GM18951 (cell line): ENCODE results near the gene NEURL1B.

Experiments
- POLR2A ChIP-seq: IDR thresholded peaks from 4 replicates; pipeline ENCODE4 v1.6.1; 2011; ENCODE audit warnings: mild to moderate bottlenecking; ENCODE audit not compliant: insufficient read length, insufficient read depth; ENCODE audit errors: extremely low read depth
- in situ Hi-C: fragments of 300-500 bp; cut with MboI; formaldehyde crosslinking; loops from one replicate; pipeline ENCODE4 v1.12.0; 2022; ENCODE audit warnings: low sequenced_read_pairs, mixed read lengths, inconsistent platforms; ENCODE audit not compliant: unreplicated experiment

The NEURL1B gene

GRCh38 chr5:172659909-172660628 is 19.0 kb downstream of the NEURL1B start:
- in situ Hi-C loops, result no loop called here
- TF ChIP-seq POLR2A, result no peak

GRCh38 chr5:172660974-172661373 is 19.9 kb downstream of the NEURL1B start:
- TF ChIP-seq POLR2A, result no peak

GRCh38 chr5:172661526-172661925 is 20.5 kb downstream of the NEURL1B start:
- in situ Hi-C loops, result no loop called here
- TF ChIP-seq POLR2A, result no peak

More at GRCh38 chr5:172660974-172661373, 19.9 kb downstream of the NEURL1B start:
- in situ Hi-C loops, result no loop called here

GRCh38 chr5:172662596-172662995 is 21.5 kb downstream of the NEURL1B start:
- TF ChIP-seq POLR2A, result no peak
- in situ Hi-C loops, result no loop called here

GRCh38 chr5:172664018-172664417 is 23.0 kb downstream of the NEURL1B start:
- in situ Hi-C loops, result no loop called here
- TF ChIP-seq POLR2A, result no peak

GRCh38 chr5:172664681-172665541 is 23.8 kb downstream of the NEURL1B start:
- in situ Hi-C loops, result no loop called here
- TF ChIP-seq POLR2A, result no peak

- no peak for TF ChIP-seq POLR2A
- in situ Hi-C loops, result no loop called here
These were observed 25.2 kb downstream of the NEURL1B start for GRCh38 chr5:172666251-172666650.

GRCh38 chr5:172667786-172668593 is 26.9 kb downstream of the NEURL1B start:
- in situ Hi-C loops, result no loop called here
- TF ChIP-seq POLR2A, result no peak

GRCh38 chr5:172668594-172669071 is 27.6 kb downstream of the NEURL1B start:
- in situ Hi-C loops, result no loop called here
- TF ChIP-seq POLR2A, result no peak

GRCh38 chr5:172669386-172670004 is 28.4 kb downstream of the NEURL1B start:
- TF ChIP-seq POLR2A, result no peak
- in situ Hi-C loops, result no loop called here

- in situ Hi-C loops, result no loop called here
These were observed 28.9 kb downstream of the NEURL1B start for GRCh38 chr5:172670005-172670402.

GRCh38 chr5:172670444-172670843 is 29.4 kb downstream of the NEURL1B start:
- no peak for TF ChIP-seq POLR2A
- in situ Hi-C loops, result no loop called here

More at GRCh38 chr5:172670005-172670402, 28.9 kb downstream of the NEURL1B start:
- no peak for TF ChIP-seq POLR2A
